Prostate gland (tissue), 2 donors: ENCODE results near the gene TRPM3. TPM values are rescaled to one million over a fixed set of nuclear protein-coding genes. Genes with fewer than 3 reads are reported as not detected.

Source experiments
- DNase-seq: peaks from one replicate; pipeline ENCODE4 v3.0.0-alpha.2; 2019; ENCODE audit warnings: low spot score
- H3K27ac ChIP-seq, 2 donors: fragments of 200-600 bp; sonication (generic); 2 replicates each; pipeline ENCODE4 v1.5.1; 2017 to 2019
- H3K27me3 ChIP-seq: fragments of 200-600 bp; sonication (generic); replicated peaks from 2 replicates; pipeline ENCODE4 v1.5.1; 2019; ENCODE audit not compliant: insufficient read depth
- H3K36me3 ChIP-seq, 2 donors: fragments of 200-600 bp; sonication (generic); 1 replicate in 1 of 2; 2 replicates in 1 of 2; pipeline versions ENCODE4 v1.5.1 to v1.8.1; 2017 to 2019
- H3K4me1 ChIP-seq: fragments of 200-600 bp; sonication (generic); replicated peaks from 2 replicates; pipeline ENCODE4 v1.5.1; 2019
- H3K4me3 ChIP-seq, 2 donors: fragments of 200-600 bp; sonication (generic); 2 replicates each; pipeline ENCODE4 v1.5.1; 2017 to 2019
- H3K9me3 ChIP-seq: fragments of 200-600 bp; sonication (generic); 2 replicates; pipeline ENCODE4 v1.5.1; 2017
- POLR2A ChIP-seq: fragments of 450-650 bp; IDR thresholded peaks from one replicate; pipeline ENCODE4 v1.6.1; 2016; ENCODE audit warnings: antibody characterized with exemption, mild to moderate bottlenecking
- POLR2AphosphoS5 ChIP-seq: sonication (generic); formaldehyde crosslinking; IDR thresholded peaks from one replicate; pipeline ENCODE4 v1.6.1; 2017; ENCODE audit warnings: antibody characterized with exemption
- WGBS: methylation state at CpG from one replicate; pipeline ENCODE4 v1.1.5; 2018; 5-methylcytosine and 5-hydroxymethylcytosine counted together
- intact Hi-C: fragments of 100-400 bp; cut with DNase I; formaldehyde crosslinking; loops from one replicate; pipeline ENCODE4 v1.14.2; 2022
- total RNA-seq, 2 donors: library from RNA; depleted of rRNA; stranded (reverse); fragments of >200 nt; gene quantifications; one replicate each; pipeline ENCODE4 v1.1.0, GENCODE V29; 2016
- TF ChIP-seq, protein P1 (sequence below), 4 experiments: fragments of 200-600 bp in 2 of 4; fragments of 450-650 bp in 2 of 4; sonication (generic) in 2 of 4; IDR thresholded peaks; 1 replicate in 3 of 4; 2 replicates in 1 of 4; pipeline ENCODE4 v1.5.1; 2016 to 2019; ENCODE audit warnings: antibody characterized with exemption in 4 of 4, mild to moderate bottlenecking in 2 of 4, moderate library complexity in 2 of 4

Gene TRPM3
- total RNA-seq, 2 donors from 2014 or later, result 0.32 to 18.7 TPM

DNA sequence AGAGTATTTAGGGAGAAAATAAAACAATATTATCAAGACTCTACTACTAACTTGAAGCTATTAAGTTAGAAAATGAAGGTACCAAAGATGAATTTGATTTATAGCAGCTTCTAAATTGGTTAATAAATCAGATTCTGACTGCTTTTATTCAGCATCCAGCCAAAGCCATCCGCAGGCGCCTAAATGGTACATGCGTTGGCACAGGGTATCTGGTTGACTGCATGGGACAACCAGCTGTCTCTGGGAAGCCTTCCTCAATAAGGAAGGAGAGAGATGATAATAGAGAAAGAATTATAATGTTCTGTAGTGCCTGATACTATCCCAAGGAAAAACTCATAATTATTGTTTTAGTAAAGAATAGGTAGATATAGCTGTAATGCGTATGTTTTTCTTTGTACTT is 9.1 kb upstream of the TRPM3 start:
- Histone ChIP-seq H3K4me3 (no peak overlapping the region), H3K36me3 (no peaks in the 10 kb centered on the region), H3K27me3 (no peaks in the 10 kb centered on the region), H3K4me1 (no peaks in the 10 kb centered on the region), H3K27ac (no peak overlapping the region), H3K9me3 (no peaks in the 10 kb centered on the region)
- 95% methylated on average over 4 of the region's 4 CpGs for WGBS
- TF ChIP-seq POLR2A, result no peak
- TF ChIP-seq, protein P1, sequence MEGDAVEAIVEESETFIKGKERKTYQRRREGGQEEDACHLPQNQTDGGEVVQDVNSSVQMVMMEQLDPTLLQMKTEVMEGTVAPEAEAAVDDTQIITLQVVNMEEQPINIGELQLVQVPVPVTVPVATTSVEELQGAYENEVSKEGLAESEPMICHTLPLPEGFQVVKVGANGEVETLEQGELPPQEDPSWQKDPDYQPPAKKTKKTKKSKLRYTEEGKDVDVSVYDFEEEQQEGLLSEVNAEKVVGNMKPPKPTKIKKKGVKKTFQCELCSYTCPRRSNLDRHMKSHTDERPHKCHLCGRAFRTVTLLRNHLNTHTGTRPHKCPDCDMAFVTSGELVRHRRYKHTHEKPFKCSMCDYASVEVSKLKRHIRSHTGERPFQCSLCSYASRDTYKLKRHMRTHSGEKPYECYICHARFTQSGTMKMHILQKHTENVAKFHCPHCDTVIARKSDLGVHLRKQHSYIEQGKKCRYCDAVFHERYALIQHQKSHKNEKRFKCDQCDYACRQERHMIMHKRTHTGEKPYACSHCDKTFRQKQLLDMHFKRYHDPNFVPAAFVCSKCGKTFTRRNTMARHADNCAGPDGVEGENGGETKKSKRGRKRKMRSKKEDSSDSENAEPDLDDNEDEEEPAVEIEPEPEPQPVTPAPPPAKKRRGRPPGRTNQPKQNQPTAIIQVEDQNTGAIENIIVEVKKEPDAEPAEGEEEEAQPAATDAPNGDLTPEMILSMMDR (IDR thresholded peaks at IDR 0.05), result no peak
- intact Hi-C loops, result no loop called here
- DNase-seq, result no peak

DNA sequence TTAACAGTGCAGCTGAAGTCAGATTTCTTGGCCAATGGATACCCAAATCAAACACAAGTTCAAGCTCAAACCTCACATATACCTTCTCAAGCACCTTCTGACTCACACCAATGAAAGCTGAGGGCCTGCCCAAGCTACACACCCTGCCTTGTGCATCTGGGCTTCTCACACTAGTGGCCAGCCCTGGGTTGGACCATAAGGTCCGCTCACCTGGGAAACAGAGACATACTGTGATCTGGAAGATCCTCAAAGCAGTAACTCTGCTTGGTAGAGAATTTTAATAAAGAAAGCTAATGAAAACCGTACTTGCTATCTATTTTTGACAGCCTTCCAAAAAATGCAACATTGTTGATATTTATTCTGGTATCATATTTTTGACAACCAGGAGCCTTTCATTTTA is 7.4 kb upstream of the TRPM3 start:
- intact Hi-C loops, result no loop called here

DNA sequence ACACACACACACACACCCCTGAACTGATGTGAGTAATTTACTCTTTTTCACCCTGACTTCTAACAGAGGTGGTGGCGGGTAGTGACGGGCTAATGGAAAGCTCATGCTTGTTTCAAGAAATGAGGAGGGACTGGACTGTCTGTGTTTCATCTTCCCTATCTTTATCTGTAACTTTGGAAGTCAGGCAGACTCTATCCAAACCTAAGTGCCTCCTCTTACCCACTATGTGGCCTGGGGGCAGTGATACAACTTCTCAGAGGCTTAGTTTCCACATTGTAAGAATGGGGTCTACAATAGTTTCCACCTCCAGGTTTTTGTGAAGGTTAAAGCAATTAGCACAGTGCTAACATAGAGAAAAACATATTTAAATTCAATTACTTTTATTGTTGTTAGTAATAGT is 5.9 kb upstream of the TRPM3 start:
- DNase-seq, result no peak
- Histone ChIP-seq H3K27ac (no peak overlapping the region), H3K4me1 (no peaks in the 10 kb centered on the region), H3K27me3 (no peaks in the 10 kb centered on the region), H3K36me3 (no peaks in the 10 kb centered on the region), H3K4me3 (no peak overlapping the region), H3K9me3 (no peaks in the 10 kb centered on the region)
- intact Hi-C loops, result no loop called here
- TF ChIP-seq POLR2AphosphoS5, result no peak
- no peak for TF ChIP-seq POLR2A
- TF ChIP-seq, protein P1 (IDR thresholded peaks at IDR 0.05), result no peak
- 94% methylated on average over 2 of the region's 2 CpGs for WGBS

More for the DNA sequence above, 7.4 kb upstream of the TRPM3 start:
- H3K27ac ChIP-seq, result no peak overlapping the region
- H3K4me3 ChIP-seq, result no peak overlapping the region
- H3K9me3 ChIP-seq, result no peaks in the 10 kb centered on the region
- WGBS, result 81% methylated on average over 2 of the region's 2 CpGs
- H3K36me3 ChIP-seq, result no peaks in the 10 kb centered on the region
- H3K27me3 ChIP-seq, result no peaks in the 10 kb centered on the region
- no peaks in the 10 kb centered on the region for H3K4me1 ChIP-seq
- no peak for TF ChIP-seq POLR2AphosphoS5
- TF ChIP-seq POLR2A, result no peak
- TF ChIP-seq, protein P1 (IDR thresholded peaks at IDR 0.05), result no peak
- DNase-seq, result no peak

DNA sequence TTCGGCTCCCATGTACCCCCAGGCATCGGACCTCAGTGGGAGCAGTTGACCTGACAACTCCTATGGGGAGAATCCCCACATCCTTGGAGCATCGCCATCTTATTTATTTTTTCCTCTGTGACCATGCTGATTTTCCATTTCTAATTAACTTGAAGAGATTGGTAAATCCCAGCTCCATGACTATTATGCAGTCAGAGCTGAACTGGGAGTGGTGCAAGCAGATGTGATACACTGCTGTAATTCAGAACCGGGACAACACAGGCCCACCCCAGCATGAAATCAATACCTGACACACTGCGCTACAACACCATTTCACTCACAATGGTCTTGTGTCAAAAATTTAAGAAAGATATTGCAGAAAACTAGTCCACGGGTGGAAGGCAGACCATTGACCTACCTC is 1.0 kb upstream of the TRPM3 start:
- Histone ChIP-seq H3K36me3 (no peaks in the 10 kb centered on the region), H3K27me3 (peaks cover 3% of the 10 kb centered on the region), H3K9me3 (no peaks in the 10 kb centered on the region), H3K4me3 (no peak overlapping the region), H3K4me1 (no peaks in the 10 kb centered on the region), H3K27ac (no peak overlapping the region)
- TF ChIP-seq POLR2A, result no peak
- TF ChIP-seq POLR2AphosphoS5, result no peak
- TF ChIP-seq, protein P1 (IDR thresholded peaks at IDR 0.05), result no peak
- DNase-seq, result no peak
- intact Hi-C loops, result no loop called here
- 87% methylated on average over 6 of the region's 6 CpGs for WGBS

DNA sequence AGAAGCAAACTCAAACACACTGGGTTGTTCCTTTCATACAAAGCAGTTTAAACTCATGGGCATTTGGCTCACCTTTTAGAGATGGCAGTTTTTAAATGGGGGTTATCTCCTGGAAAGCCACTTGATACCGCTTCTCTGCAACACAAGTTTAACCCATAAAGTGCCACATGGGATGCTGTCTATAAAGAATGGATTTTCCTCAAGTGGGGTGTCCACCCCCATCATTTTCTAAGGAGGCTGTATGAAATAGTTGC is 528 bp upstream of the TRPM3 start:
- no peak for TF ChIP-seq POLR2A
- no peak for TF ChIP-seq POLR2AphosphoS5
- TF ChIP-seq, protein P1 (IDR thresholded peaks at IDR 0.05), result no peak
- no peak overlapping the region for H3K4me3 ChIP-seq
- no peak for DNase-seq
- intact Hi-C loops, result no loop called here
- H3K27ac ChIP-seq, result no peak overlapping the region
- no peaks in the 10 kb centered on the region for H3K4me1 ChIP-seq
- H3K27me3 ChIP-seq, result peaks cover 3% of the 10 kb centered on the region
- WGBS, result 12% methylated on average over 1 of the region's 1 CpG
- no peaks in the 10 kb centered on the region for H3K9me3 ChIP-seq
- H3K36me3 ChIP-seq, result no peaks in the 10 kb centered on the region
